K562 (cell line): ENCODE measurements around the gene ARHGDIB. TPM values are rescaled to one million over a fixed set of nuclear protein-coding genes. Genes with fewer than 3 reads are reported as not detected.

Experiments
- ATAC-seq: fragments of 200-7000 bp; cut with Tn5 transposase; 3 replicates; pipeline ENCODE4 v1.9.1; 2020; ENCODE audit warnings: moderate library complexity
- BruUV-seq: library from RNA; stranded (reverse); fragments of 400-500 nt; replicated peaks from 2 replicates; lab custom pipeline; 2021; lab: Mats Ljungman, UMichigan
- CTCF ChIA-PET: fragments of 300-600 bp; formaldehyde crosslinking; extraction: SDS; loops from one replicate; lab custom pipeline; 2021; ENCODE audit warnings: low intra/inter-chr PET ratio; lab: Yijun Ruan, JAX
- POLR2A ChIA-PET: fragments of 300-600, 350-650 bp; sonication (Branson Sonifier 250); formaldehyde crosslinking; extraction: SDS; loops from one replicate; lab custom pipeline; 2021; ENCODE audit warnings: antibody characterized with exemption, inconsistent platforms; lab: Yijun Ruan, JAX
- DNase-seq, 4 experiments: peaks; one replicate each; pipeline versions ENCODE4 v3.0.0 to v3.0.0-alpha.2; 2011 to 2018; ENCODE audit warnings: low spot score in 3 of 4, mixed read lengths in 3 of 4; ENCODE audit errors: extremely low read depth in 1 of 4
- FAIRE-seq: peaks from 2 replicates; lab custom pipeline; 2011; peaks lifted over from hg19 to GRCh38; lab: Jason Lieb, UNC
- H2AFZ ChIP-seq: 2 replicates; pipeline ENCODE4 v1.6.0; 2011; ENCODE audit warnings: low read depth, low read length, control low read depth, inconsistent platforms
- H3K27ac ChIP-seq: fragments of 200-600 bp; 3 replicates; pipeline ENCODE4 v1.8.0; 2011; ENCODE audit warnings: low read depth, mild to moderate bottlenecking, control low read depth, inconsistent platforms, low read length, moderate library complexity, mixed read lengths; ENCODE audit errors: extremely low read depth
- H3K27me3 ChIP-seq, 2 experiments: fragments of 300-600 bp in 1 of 2; 2 replicates in 1 of 2; 3 replicates in 1 of 2; pipeline versions ENCODE4 v1.6.0 to v1.8.0; 2011; ENCODE audit warnings: inconsistent platforms in 2 of 2, low read length in 2 of 2, mild to moderate bottlenecking in 1 of 2, mixed read lengths in 1 of 2, moderate library complexity in 1 of 2; ENCODE audit not compliant: control insufficient read depth in 2 of 2, insufficient read depth in 2 of 2
- H3K36me3 ChIP-seq: fragments of 300-600 bp; 3 replicates; pipeline ENCODE4 v1.8.0; 2011; ENCODE audit warnings: mild to moderate bottlenecking, low read length, inconsistent platforms; ENCODE audit not compliant: control insufficient read depth, insufficient read depth
- H3K4me1 ChIP-seq, 2 experiments: fragments of 200-600 bp in 1 of 2; replicated peaks in 1 of 2; 2 replicates in 1 of 2; 3 replicates in 1 of 2; pipeline versions ENCODE4 v1.5.1 to v1.8.0; 2011; ENCODE audit warnings: inconsistent platforms in 2 of 2, low read length in 2 of 2, mild to moderate bottlenecking in 1 of 2, mixed read lengths in 1 of 2, moderate library complexity in 1 of 2; ENCODE audit not compliant: control insufficient read depth in 2 of 2, insufficient read depth in 2 of 2
- H3K4me2 ChIP-seq: 2 replicates; pipeline ENCODE4 v1.6.1; 2011; ENCODE audit warnings: low read length, control low read depth, inconsistent platforms, mixed read lengths; ENCODE audit not compliant: insufficient read depth
- H3K4me3 ChIP-seq: fragments of 200-600 bp; sonication (generic), shearing (Covaris generic); 2 replicates; pipeline ENCODE4 v1.5.1; 2016; ENCODE audit warnings: control low read depth, inconsistent platforms
- H3K79me2 ChIP-seq: fragments of 200-600 bp; 3 replicates; pipeline ENCODE4 v1.8.0; 2011; ENCODE audit warnings: low read length, inconsistent platforms; ENCODE audit not compliant: control insufficient read depth, insufficient read depth
- H3K9ac ChIP-seq, 2 experiments: 2 replicates each; pipeline versions ENCODE4 v1.6.0 to v1.6.1; 2011; ENCODE audit warnings: low read depth in 2 of 2, low read length in 2 of 2, control low read depth in 1 of 2, inconsistent platforms in 1 of 2, mild to moderate bottlenecking in 1 of 2, mixed read lengths in 1 of 2; ENCODE audit not compliant: insufficient read depth in 1 of 2
- H3K9me1 ChIP-seq: one replicate; pipeline ENCODE4 v1.6.0; 2011; ENCODE audit warnings: inconsistent platforms, mild to moderate bottlenecking, low read length, moderate library complexity; ENCODE audit not compliant: control insufficient read depth, insufficient read depth
- H3K9me3 ChIP-seq: replicated peaks from 2 replicates; pipeline ENCODE4 v1.5.1; 2011; ENCODE audit warnings: low read depth, low read length, inconsistent platforms; ENCODE audit not compliant: control insufficient read depth, insufficient read depth
- H4K20me1 ChIP-seq: replicated peaks from 2 replicates; pipeline ENCODE4 v1.6.1; 2011; ENCODE audit warnings: low read length, inconsistent platforms, mixed read lengths; ENCODE audit not compliant: control insufficient read depth, insufficient read depth
- CREB3 ChIP-seq: fragments of 450-650 bp; conservative IDR thresholded peaks from 2 replicates; pipeline ENCODE4 v1.6.1; 2016; ENCODE audit warnings: missing genetic modification characterization, low read depth, mild to moderate bottlenecking, missing compliant biosample characterization, moderate library complexity
- CREM ChIP-seq: IDR thresholded peaks from 2 replicates; pipeline ENCODE4 v1.6.1; 2014; ENCODE audit warnings: antibody characterized with exemption, low read depth
- CTBP1 ChIP-seq: fragments of 450-650 bp; IDR thresholded peaks from 2 replicates; pipeline ENCODE4 v1.6.1; 2016; ENCODE audit warnings: borderline replicate concordance
- ELF4 ChIP-seq: fragments of 450-650 bp; formaldehyde crosslinking; IDR thresholded peaks from 2 replicates; pipeline ENCODE4 v1.4.0; 2022; ENCODE audit warnings: missing genetic modification characterization
- MAFG ChIP-seq: fragments of 450-650 bp; conservative IDR thresholded peaks from 2 replicates; pipeline ENCODE4 v1.6.1; 2016; ENCODE audit warnings: missing genetic modification characterization, missing compliant biosample characterization
- POLR2B ChIP-seq: fragments of 450-650 bp; IDR thresholded peaks from 2 replicates; pipeline ENCODE4 v1.6.1; 2018; ENCODE audit warnings: low read depth; ENCODE audit not compliant: partially characterized antibody
- TBL1XR1 ChIP-seq, 2 experiments: IDR thresholded peaks; 2 replicates each; pipeline ENCODE4 v1.6.1; 2012; ENCODE audit warnings: improper control_type of control experiment in 2 of 2, low read length in 2 of 2, mild to moderate bottlenecking in 1 of 2
- ZC3H4 ChIP-seq: sonication (generic); formaldehyde crosslinking; IDR thresholded peaks from 2 replicates; pipeline ENCODE4 v1.9.0; 2021; ENCODE audit warnings: missing genetic modification reagents, borderline replicate concordance
- ZKSCAN3 ChIP-seq: fragments of 250-450 bp; sonication (Bioruptor Pico); IDR thresholded peaks from 2 replicates; pipeline ENCODE4 v1.4.0; 2020
- ZNF12 ChIP-seq: sonication (generic); formaldehyde crosslinking; IDR thresholded peaks from 2 replicates; pipeline ENCODE4 v1.4.0; 2020; ENCODE audit warnings: mild to moderate bottlenecking, missing genetic modification reagents
- ZNF224 ChIP-seq: sonication (generic); formaldehyde crosslinking; IDR thresholded peaks from 2 replicates; pipeline ENCODE4 v1.8.0; 2022; ENCODE audit warnings: mild to moderate bottlenecking, missing genetic modification reagents
- ZNF384 ChIP-seq: IDR thresholded peaks from 2 replicates; pipeline ENCODE4 v1.6.1; 2012; ENCODE audit warnings: low read depth, low read length, improper control_type of control experiment
- ZNF41 ChIP-seq: fragments of 250-450 bp; sonication (Bioruptor Pico); conservative IDR thresholded peaks from 2 replicates; pipeline ENCODE4 v1.4.0; 2020; ENCODE audit warnings: mild to moderate bottlenecking
- WGBS: fragments of 100-300 bp; shearing (Covaris generic); methylation state at CpG from one replicate; pipeline ENCODE4 v1.1.6; 2016; ENCODE audit warnings: low coverage, mixed read lengths; ENCODE audit not compliant: insufficient coverage; ENCODE audit errors: missing lambda C conversion rate; 5-methylcytosine and 5-hydroxymethylcytosine counted together
- in situ Hi-C: fragments of 300-500 bp; cut with MboI; formaldehyde crosslinking; loops from 4 replicates; pipeline ENCODE4 v1.15.0; 2018; ENCODE audit warnings: inconsistent platforms, mixed read lengths
- intact Hi-C: fragments of 100-400 bp; cut with micrococcal nuclease; formaldehyde crosslinking; loops from 2 replicates; pipeline ENCODE4 v1.14.2; 2022
- polyA plus RNA-seq, 8 experiments: library from polyadenylated mRNA; depleted of rRNA in 4 of 8; stranded (reverse) in 5 of 8; unstranded in 3 of 8; fragments of >200 nt; fragmentation: Nextera tagmentation in 2 of 8; fragmentation: Illumina TruSeq in 1 of 8; extraction: Ambion mirVana in 2 of 8; extraction: Trizol in 1 of 8; gene quantifications; 2 replicates each; pipeline versions ENCODE4 v1.2.1 to v1.2.3, GENCODE V29; 2011 to 2014; ENCODE audit warnings: inconsistent platforms in 1 of 8, missing spikeins in 1 of 8
- total RNA-seq, 7 experiments: library from RNA; depleted of rRNA in 6 of 7; stranded (reverse); fragments of >200 nt in 6 of 7; fragmentation: Illumina TruSeq in 2 of 7; extraction: Trizol in 2 of 7; gene quantifications; 2 replicates each; pipeline versions ENCODE4 v1.2.1 to v1.2.3, GENCODE V29; 2011 to 2021; ENCODE audit warnings: low replicate concordance in 1 of 7
- TF ChIP-seq, protein P1 (sequence below): sonication (generic); formaldehyde crosslinking; IDR thresholded peaks from 2 replicates; pipeline ENCODE4 v1.9.0; 2022; ENCODE audit warnings: mild to moderate bottlenecking, missing genetic modification reagents
- TF ChIP-seq, protein P2 (sequence below): fragments of 450-650 bp; IDR thresholded peaks from 2 replicates; pipeline ENCODE4 v1.6.1; 2016

The ARHGDIB gene
- total and polyA plus RNA-seq, 9 of the 15 experiments (the other 6 are each of a cell fraction or from before 2014, with no cell fraction given) = 9.5 to 204 (median 116) TPM

GRCh38 chr12:14965221-14965620 lies 3.8 kb upstream of the ARHGDIB start:
- WGBS = 52% methylated on average over 2 of the region's 2 CpGs
- CTCF ChIA-PET = no interaction called here
- no TSS peak for BruUV-seq

More at GRCh38 chr12:14965221-14965620, 3.8 kb upstream of the ARHGDIB start:
- H3K27me3 ChIP-seq = no peaks in the 10 kb centered on the region
- no peaks in the 10 kb centered on the region for H4K20me1 ChIP-seq
- in situ Hi-C loops = loop anchor here (25.0 kb wide), 1 partner anchor 753 kb away; no protein-coding TSS in a partner anchor
- ATAC-seq (no peak), DNase-seq (no peak), FAIRE-seq (no peak)
- no peak overlapping the region for H3K27ac ChIP-seq
- peaks cover 0 to under 1% of the 10 kb centered on the region in 2 experiments; a peak in 2 of 5 replicates for H3K4me1 ChIP-seq
- no peak for TF ChIP-seq CREB3
- TF ChIP-seq ELF4 = no peak
- no peak for TF ChIP-seq ZC3H4 (CRISPR knock-in tag)
- no peak for TF ChIP-seq CREM
- TF ChIP-seq POLR2B = no peak
- TF ChIP-seq, protein P1, sequence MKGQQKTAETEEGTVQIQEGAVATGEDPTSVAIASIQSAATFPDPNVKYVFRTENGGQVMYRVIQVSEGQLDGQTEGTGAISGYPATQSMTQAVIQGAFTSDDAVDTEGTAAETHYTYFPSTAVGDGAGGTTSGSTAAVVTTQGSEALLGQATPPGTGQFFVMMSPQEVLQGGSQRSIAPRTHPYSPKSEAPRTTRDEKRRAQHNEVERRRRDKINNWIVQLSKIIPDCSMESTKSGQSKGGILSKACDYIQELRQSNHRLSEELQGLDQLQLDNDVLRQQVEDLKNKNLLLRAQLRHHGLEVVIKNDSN = no peak
- TF ChIP-seq ZNF12 (CRISPR knock-in tag) = no peak
- TF ChIP-seq MAFG (tag) = no peak
- no peak for TF ChIP-seq CTBP1
- TF ChIP-seq ZNF384 = no peak
- TF ChIP-seq ZKSCAN3 (CRISPR knock-in tag) = no peak
- TF ChIP-seq TBL1XR1 (IDR thresholded peaks at IDR 0.05; ENCODE audit: low read length in 2 of 2) = no peak
- TF ChIP-seq ZNF224 (CRISPR knock-in tag) = no peak
- TF ChIP-seq, protein P2, sequence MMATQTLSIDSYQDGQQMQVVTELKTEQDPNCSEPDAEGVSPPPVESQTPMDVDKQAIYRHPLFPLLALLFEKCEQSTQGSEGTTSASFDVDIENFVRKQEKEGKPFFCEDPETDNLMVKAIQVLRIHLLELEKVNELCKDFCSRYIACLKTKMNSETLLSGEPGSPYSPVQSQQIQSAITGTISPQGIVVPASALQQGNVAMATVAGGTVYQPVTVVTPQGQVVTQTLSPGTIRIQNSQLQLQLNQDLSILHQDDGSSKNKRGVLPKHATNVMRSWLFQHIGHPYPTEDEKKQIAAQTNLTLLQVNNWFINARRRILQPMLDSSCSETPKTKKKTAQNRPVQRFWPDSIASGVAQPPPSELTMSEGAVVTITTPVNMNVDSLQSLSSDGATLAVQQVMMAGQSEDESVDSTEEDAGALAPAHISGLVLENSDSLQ = no peak
- TF ChIP-seq ZNF41 (CRISPR knock-in tag) = no peak
- H3K36me3 ChIP-seq = no peaks in the 10 kb centered on the region
- intact Hi-C loops = no loop called here
- no peaks in the 10 kb centered on the region for H3K9me1 ChIP-seq
- H3K79me2 ChIP-seq = no peaks in the 10 kb centered on the region
- H3K4me3 ChIP-seq = no peak overlapping the region
- H2AFZ ChIP-seq = no peak overlapping the region
- H3K9me3 ChIP-seq = no peaks in the 10 kb centered on the region
- no peak overlapping the region for H3K4me2 ChIP-seq
- H3K9ac ChIP-seq = no peak overlapping the region
- POLR2A ChIA-PET = interaction anchor here (0.8 kb wide), 1 partner anchor 9 kb away, joined by 3 read pairs; no protein-coding TSS in a partner anchor
